ENCODE measurements around the gene APBA1. TPM values are rescaled to one million over a fixed set of nuclear protein-coding genes. Genes with fewer than 3 reads are reported as not detected.

The APBA1 gene
- total RNA-seq, 1 donor from 2014 or later: 8.7 TPM

DNA sequence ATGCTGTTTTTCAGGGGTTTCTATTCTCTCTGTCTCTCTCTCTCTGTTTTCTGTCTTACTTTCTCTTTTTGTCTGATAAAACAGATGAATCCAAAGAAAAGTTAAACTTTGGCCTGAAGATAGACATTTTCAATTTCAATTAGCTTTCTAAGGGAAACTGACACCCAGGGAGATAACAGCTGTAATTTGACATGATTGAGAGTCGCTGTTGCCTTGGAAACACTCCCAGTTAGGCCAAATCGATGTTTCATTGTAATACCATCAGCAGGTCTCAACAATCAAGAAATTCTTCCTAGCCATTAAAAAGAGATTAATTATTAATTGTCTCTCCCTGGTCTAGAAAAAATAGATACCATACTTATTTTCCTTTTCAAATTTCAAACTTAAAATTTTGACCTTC, 294.2 kb downstream of the APBA1 start:
- Histone ChIP-seq H3K36me3 (no peaks in the 10 kb centered on the region), H3K4me1 (peaks cover 4 to 16% of the 10 kb centered on the region in 2 donors), H3K27ac (no peak overlapping the region), H3K4me3 (no peak overlapping the region), H3K27me3 (no peaks in the 10 kb centered on the region), H3K9me3 (no peaks in the 10 kb centered on the region)
- intact Hi-C loops (cut with DNase I): loop anchor here (5.0 kb wide), 1 partner anchor 51 kb away; the partner anchor contains the start of gene ENTREP1
- no peak for DNase-seq (ENCODE audit: low spot score in 2 of 2)
- TF ChIP-seq, protein P1, sequence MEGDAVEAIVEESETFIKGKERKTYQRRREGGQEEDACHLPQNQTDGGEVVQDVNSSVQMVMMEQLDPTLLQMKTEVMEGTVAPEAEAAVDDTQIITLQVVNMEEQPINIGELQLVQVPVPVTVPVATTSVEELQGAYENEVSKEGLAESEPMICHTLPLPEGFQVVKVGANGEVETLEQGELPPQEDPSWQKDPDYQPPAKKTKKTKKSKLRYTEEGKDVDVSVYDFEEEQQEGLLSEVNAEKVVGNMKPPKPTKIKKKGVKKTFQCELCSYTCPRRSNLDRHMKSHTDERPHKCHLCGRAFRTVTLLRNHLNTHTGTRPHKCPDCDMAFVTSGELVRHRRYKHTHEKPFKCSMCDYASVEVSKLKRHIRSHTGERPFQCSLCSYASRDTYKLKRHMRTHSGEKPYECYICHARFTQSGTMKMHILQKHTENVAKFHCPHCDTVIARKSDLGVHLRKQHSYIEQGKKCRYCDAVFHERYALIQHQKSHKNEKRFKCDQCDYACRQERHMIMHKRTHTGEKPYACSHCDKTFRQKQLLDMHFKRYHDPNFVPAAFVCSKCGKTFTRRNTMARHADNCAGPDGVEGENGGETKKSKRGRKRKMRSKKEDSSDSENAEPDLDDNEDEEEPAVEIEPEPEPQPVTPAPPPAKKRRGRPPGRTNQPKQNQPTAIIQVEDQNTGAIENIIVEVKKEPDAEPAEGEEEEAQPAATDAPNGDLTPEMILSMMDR (IDR thresholded peaks at IDR 0.05): no peak

Other genes starting within 250 kb of the APBA1 start
- 13.3 TPM for gene PTAR1, start 87.6 kb upstream of the APBA1 start, total RNA-seq
- gene CFAP95, start 148.4 kb upstream of the APBA1 start, total RNA-seq: not detected

Measured in ascending aorta (tissue), 2 donors.